IMR-90 (cell line): ENCODE data around the gene TMEM63C. TPM values are rescaled to one million over a fixed set of nuclear protein-coding genes. Genes with fewer than 3 reads are reported as not detected.

Source experiments
- ATAC-seq: fragments of 200-7000 bp; cut with Tn5 transposase; 2 replicates; pipeline ENCODE4 v1.9.1; 2020; ENCODE audit warnings: low read depth, mild to moderate bottlenecking, moderate library complexity
- BruUV-seq: library from RNA; stranded (reverse); fragments of 400-500 nt; replicated peaks from 2 replicates; lab custom pipeline; 2021; lab: Mats Ljungman, UMichigan
- CTCF ChIA-PET: fragments of 300-600 bp; formaldehyde crosslinking; extraction: SDS; loops from one replicate; lab custom pipeline; 2021; ENCODE audit warnings: antibody characterized with exemption; lab: Yijun Ruan, JAX
- POLR2A ChIA-PET: fragments of 300-600 bp; sonication (Branson Sonifier 250); formaldehyde crosslinking; loops from one replicate; lab custom pipeline; 2022; ENCODE audit warnings: antibody characterized with exemption; ENCODE audit not compliant: unreplicated experiment; lab: Charles Lee
- DNase-seq: peaks from one replicate; pipeline ENCODE4 v3.0.0; 2013
- H2AFZ ChIP-seq: replicated peaks from 2 replicates; pipeline ENCODE3; 2013; ENCODE audit warnings: low read length, mild to moderate bottlenecking; ENCODE audit not compliant: poor library complexity
- H2AK5ac ChIP-seq: 2 replicates; pipeline ENCODE4 v1.6.1; 2013; ENCODE audit warnings: low read depth, low read length, inconsistent platforms
- H2AK9ac ChIP-seq: replicated peaks from 2 replicates; pipeline ENCODE3; 2013; ENCODE audit warnings: mild to moderate bottlenecking, low read depth, low read length, moderate library complexity; ENCODE audit not compliant: poor library complexity
- H2BK120ac ChIP-seq: 2 replicates; pipeline ENCODE4 v1.6.1; 2013; ENCODE audit warnings: low read depth, low read length, inconsistent platforms
- H2BK15ac ChIP-seq: 3 replicates; pipeline ENCODE4 v1.6.1; 2013; ENCODE audit warnings: low read depth, low read length, inconsistent platforms
- H2BK20ac ChIP-seq: 2 replicates; pipeline ENCODE4 v1.6.1; 2013; ENCODE audit warnings: low read depth, mild to moderate bottlenecking, inconsistent platforms, low read length, moderate library complexity
- H2BK5ac ChIP-seq: 2 replicates; pipeline ENCODE4 v1.6.1; 2013; ENCODE audit warnings: mild to moderate bottlenecking, low read depth, low read length, inconsistent platforms; ENCODE audit not compliant: poor library complexity, severe bottlenecking
- H3K14ac ChIP-seq: replicated peaks from 2 replicates; pipeline ENCODE4 v1.6.1; 2013; ENCODE audit warnings: low read depth, low read length, inconsistent platforms
- H3K18ac ChIP-seq: 2 replicates; pipeline ENCODE4 v1.6.1; 2013; ENCODE audit warnings: low read depth, low read length, control low read depth
- H3K23ac ChIP-seq: 2 replicates; pipeline ENCODE4 v1.6.1; 2013; ENCODE audit warnings: low read depth, low read length, inconsistent platforms
- H3K27ac ChIP-seq: 2 replicates; pipeline ENCODE4 v1.5.1; 2013; ENCODE audit warnings: mild to moderate bottlenecking, control low read depth, low read length; ENCODE audit not compliant: insufficient read depth
- H3K27me3 ChIP-seq: 2 replicates; pipeline ENCODE4 v1.6.1; 2013; ENCODE audit warnings: low read length; ENCODE audit not compliant: control insufficient read depth, insufficient read depth
- H3K36me3 ChIP-seq: 2 replicates; pipeline ENCODE4 v1.6.1; 2013; ENCODE audit warnings: low read length, mixed read lengths; ENCODE audit not compliant: control insufficient read depth, insufficient read depth
- H3K4ac ChIP-seq: 2 replicates; pipeline ENCODE4 v1.6.1; 2013; ENCODE audit warnings: low read depth, low read length, inconsistent platforms
- H3K4me1 ChIP-seq: 2 replicates; pipeline ENCODE4 v1.6.1; 2013; ENCODE audit warnings: low read length, mixed read lengths; ENCODE audit not compliant: control insufficient read depth, insufficient read depth
- H3K4me2 ChIP-seq: 2 replicates; pipeline ENCODE4 v1.6.1; 2013; ENCODE audit warnings: low read depth, mild to moderate bottlenecking, control low read depth, low read length, moderate library complexity
- H3K4me3 ChIP-seq: 2 replicates; pipeline ENCODE4 v1.5.1; 2013; ENCODE audit warnings: low read depth, mild to moderate bottlenecking, control low read depth, low read length, moderate library complexity; ENCODE audit not compliant: insufficient read depth
- H3K56ac ChIP-seq: 2 replicates; pipeline ENCODE4 v1.6.1; 2013; ENCODE audit warnings: low read length, inconsistent platforms; ENCODE audit not compliant: insufficient read depth; ENCODE audit errors: extremely low read depth
- H3K79me1 ChIP-seq, 2 experiments: 2 replicates each; pipeline ENCODE4 v1.6.1; 2013; ENCODE audit warnings: low read length in 2 of 2, inconsistent platforms in 1 of 2, low read depth in 1 of 2
- H3K9ac ChIP-seq: 2 replicates; pipeline ENCODE4 v1.6.1; 2013; ENCODE audit warnings: low read depth, low read length, control low read depth
- H3K9me1 ChIP-seq: 2 replicates; pipeline ENCODE4 v1.6.1; 2013; ENCODE audit warnings: low read length, inconsistent platforms; ENCODE audit not compliant: insufficient read depth
- H3K9me3 ChIP-seq: 2 replicates; pipeline ENCODE4 v1.6.1; 2013; ENCODE audit warnings: low read length; ENCODE audit not compliant: control insufficient read depth, insufficient read depth
- H4K20me1 ChIP-seq: 2 replicates; pipeline ENCODE4 v1.6.1; 2013; ENCODE audit warnings: low read length, inconsistent platforms; ENCODE audit not compliant: insufficient read depth
- H4K5ac ChIP-seq: 2 replicates; pipeline ENCODE4 v1.6.1; 2013; ENCODE audit warnings: mild to moderate bottlenecking, low read depth, low read length, control low read depth
- H4K8ac ChIP-seq, 2 experiments: 2 replicates each; pipeline ENCODE4 v1.6.1; 2013; ENCODE audit warnings: low read depth in 2 of 2, low read length in 2 of 2, control low read depth in 1 of 2, inconsistent platforms in 1 of 2
- H4K91ac ChIP-seq: 2 replicates; pipeline ENCODE4 v1.6.1; 2013; ENCODE audit warnings: low read depth, low read length, inconsistent platforms; ENCODE audit not compliant: insufficient read depth
- CEBPB ChIP-seq: IDR thresholded peaks from 2 replicates; pipeline ENCODE4 v1.6.1; 2012; ENCODE audit warnings: low read depth, low read length, improper control_type of control experiment
- WGBS, 2 experiments: methylation state at CpG; one replicate each; pipeline versions ENCODE4 v1.1.5 to v1.1.7; 2013; ENCODE audit warnings: missing lambda C conversion rate in 2 of 2; ENCODE audit not compliant: insufficient read length in 1 of 2; ENCODE audit errors: extremely low coverage in 2 of 2; 5-methylcytosine and 5-hydroxymethylcytosine counted together
- dilution Hi-C: fragments of 300-500 bp; cut with HindIII; formaldehyde crosslinking; loops from one replicate; pipeline ENCODE4 v1.14.3; 2018; ENCODE audit warnings: low sequenced_read_pairs; ENCODE audit not compliant: unreplicated experiment
- in situ Hi-C: fragments of 300-500 bp; cut with MboI; formaldehyde crosslinking; loops from 3 replicates; pipeline ENCODE4 v1.14.3; 2019; ENCODE audit warnings: low sequenced_read_pairs, inconsistent platforms, mixed read lengths
- intact Hi-C: fragments of 100-400 bp; cut with micrococcal nuclease; formaldehyde crosslinking; loops from 2 replicates; pipeline ENCODE4 v1.10.0; 2022
- polyA plus RNA-seq, 3 experiments: library from polyadenylated mRNA; depleted of rRNA; stranded (reverse); fragments of >200 nt; gene quantifications; 2 replicates each; pipeline ENCODE4 v1.2.3, GENCODE V29; 2012; ENCODE audit warnings: low replicate concordance in 1 of 3
- total RNA-seq: library from RNA; depleted of rRNA; stranded (reverse); fragments of >200 nt; gene quantifications from 2 replicates; pipeline ENCODE4 v1.2.3, GENCODE V29; 2012

TMEM63C gene
- total and polyA plus RNA-seq, 2 of the 4 experiments (the other 2 are of a cell fraction): under 0.01 TPM; not detected in 1

GRCh38 chr14:77276295-77276935 is 94.8 kb downstream of the TMEM63C start:
- H3K36me3 ChIP-seq: peaks cover 10% of the 10 kb centered on the region; the same call in 1 of the 2 replicates
- no peak overlapping the region for H4K91ac ChIP-seq
- DNase-seq (no peak), ATAC-seq (no peak)
- no peaks in the 10 kb centered on the region for H3K9me3 ChIP-seq
- no peak overlapping the region for H4K5ac ChIP-seq
- TF ChIP-seq CEBPB: no peak
- no peak overlapping the region for H3K9ac ChIP-seq
- ChIA-PET POLR2A (no interaction called here), CTCF (no interaction called here)
- H4K8ac ChIP-seq: no peak overlapping the region
- no peaks in the 10 kb centered on the region for H3K9me1 ChIP-seq
- no peak overlapping the region for H2BK120ac ChIP-seq
- no TSS peak for BruUV-seq
- no peak overlapping the region for H2AFZ ChIP-seq
- H3K79me1 ChIP-seq: no peaks in the 10 kb centered on the region
- no peak overlapping the region for H3K4ac ChIP-seq
- H3K18ac ChIP-seq: no peak overlapping the region
- no peak overlapping the region for H3K4me3 ChIP-seq
- H2BK15ac ChIP-seq: no peak overlapping the region
- intact Hi-C loops: no loop called here
- no peak overlapping the region for H3K14ac ChIP-seq
- no peaks in the 10 kb centered on the region for H4K20me1 ChIP-seq
- H2BK5ac ChIP-seq: no peak overlapping the region
- no peak overlapping the region for H3K23ac ChIP-seq
- H3K27me3 ChIP-seq: peaks cover 6% of the 10 kb centered on the region
- H2AK5ac ChIP-seq: no peak overlapping the region
- dilution Hi-C loops: no loop called here
- H3K56ac ChIP-seq: no peak overlapping the region
- in situ Hi-C loops: no loop called here
- WGBS, 2 experiments: 85% methylated on average over 2 of the region's 15 CpGs; no CpG with 5 or more reads in 1 of the 2 experiments
- H2AK9ac ChIP-seq: no peak overlapping the region
- H3K4me1 ChIP-seq: no peaks in the 10 kb centered on the region
- no peak overlapping the region for H2BK20ac ChIP-seq
- H3K4me2 ChIP-seq: no peak overlapping the region
- no peak overlapping the region for H3K27ac ChIP-seq
